HepG2 (cell line): ENCODE measurements around the gene RCOR3. TPM values are rescaled to one million over a fixed set of nuclear protein-coding genes. Genes with fewer than 3 reads are reported as not detected.

Source experiments
- ATAC-seq: fragments of 200-7000 bp; cut with Tn5 transposase; 3 replicates; pipeline ENCODE4 v1.9.1; 2020; ENCODE audit warnings: mild to moderate bottlenecking, moderate library complexity
- BruUV-seq: library from RNA; stranded (reverse); fragments of 400-500 nt; replicated peaks from 2 replicates; lab custom pipeline; 2021; lab: Mats Ljungman, UMichigan
- CTCF ChIA-PET: fragments of 300-600 bp; formaldehyde crosslinking; extraction: SDS; loops from one replicate; lab custom pipeline; 2021; ENCODE audit warnings: low total read pairs, inconsistent platforms, low intra/inter-chr PET ratio; lab: Yijun Ruan, JAX
- POLR2A ChIA-PET: fragments of 350-600 bp; sonication (Branson Sonifier 250); formaldehyde crosslinking; loops from one replicate; lab custom pipeline; 2020; ENCODE audit warnings: antibody characterized with exemption, inconsistent platforms; lab: Yijun Ruan, JAX
- DNase-seq: peaks from one replicate; pipeline ENCODE4 v3.0.0-alpha.2; 2015; ENCODE audit warnings: low spot score
- FAIRE-seq: peaks from 3 replicates; lab custom pipeline; 2011; peaks lifted over from hg19 to GRCh38; lab: Jason Lieb, UNC
- H2AFZ ChIP-seq: one replicate; pipeline ENCODE4 v1.6.1; 2011; ENCODE audit warnings: low read length, inconsistent platforms
- H3K27ac ChIP-seq: fragments of 300-600 bp; 3 replicates; pipeline ENCODE4 v1.8.0; 2011; ENCODE audit warnings: mixed run types, mild to moderate bottlenecking, mixed read lengths, low read length, inconsistent platforms; ENCODE audit not compliant: insufficient read depth; ENCODE audit errors: extremely low read length
- H3K27me3 ChIP-seq, 2 experiments: fragments of 200-600 bp in 1 of 2; 2 replicates in 1 of 2; 3 replicates in 1 of 2; pipeline versions ENCODE4 v1.6.0 to v1.8.0; 2011; ENCODE audit warnings: low read length in 2 of 2, mild to moderate bottlenecking in 2 of 2, moderate library complexity in 2 of 2, inconsistent platforms in 1 of 2; ENCODE audit not compliant: insufficient read depth in 2 of 2, control insufficient read depth in 1 of 2
- H3K36me3 ChIP-seq, 2 experiments: fragments of 200-600 bp in 1 of 2; replicated peaks in 1 of 2; 2 replicates in 1 of 2; 3 replicates in 1 of 2; pipeline versions ENCODE4 v1.5.1 to v1.8.0; 2011; ENCODE audit warnings: low read length in 2 of 2, inconsistent platforms in 1 of 2; ENCODE audit not compliant: insufficient read depth in 2 of 2, control insufficient read depth in 1 of 2
- H3K4me1 ChIP-seq: 2 replicates; pipeline ENCODE4 v1.5.1; 2012; ENCODE audit warnings: low read length, inconsistent platforms; ENCODE audit not compliant: insufficient read depth
- H3K4me2 ChIP-seq: 2 replicates; pipeline ENCODE4 v1.6.0; 2011; ENCODE audit warnings: low read depth, low read length, inconsistent platforms
- H3K4me3 ChIP-seq, 3 experiments: fragments of 200-600 bp in 1 of 3; sonication (generic), shearing (Covaris generic) in 1 of 3; replicated peaks in 1 of 3; 2 replicates each; pipeline ENCODE4 v1.5.1; 2011 to 2016; ENCODE audit warnings: low read length in 3 of 3, inconsistent platforms in 2 of 3, low read depth in 2 of 3, mild to moderate bottlenecking in 2 of 3, control low read depth in 1 of 3, mixed read lengths in 1 of 3; ENCODE audit not compliant: insufficient read depth in 1 of 3
- H3K79me2 ChIP-seq: one replicate; pipeline ENCODE4 v1.6.1; 2011; ENCODE audit warnings: low read length, inconsistent platforms; ENCODE audit not compliant: insufficient read depth
- H3K9ac ChIP-seq: 2 replicates; pipeline ENCODE4 v1.6.0; 2011; ENCODE audit warnings: mild to moderate bottlenecking, low read depth, low read length, inconsistent platforms; ENCODE audit not compliant: insufficient read depth
- H3K9me3 ChIP-seq: 2 replicates; pipeline ENCODE4 v1.5.1; 2012; ENCODE audit warnings: mild to moderate bottlenecking, low read length
- H4K20me1 ChIP-seq: 2 replicates; pipeline ENCODE4 v1.6.0; 2011; ENCODE audit warnings: inconsistent platforms, mild to moderate bottlenecking, low read length, moderate library complexity; ENCODE audit not compliant: insufficient read depth
- NFIB ChIP-seq: sonication (generic); formaldehyde crosslinking; IDR thresholded peaks from 2 replicates; pipeline ENCODE4 v1.9.0; 2021; ENCODE audit warnings: missing genetic modification reagents, mild to moderate bottlenecking, borderline replicate concordance
- SAFB2 ChIP-seq: sonication (generic); formaldehyde crosslinking; IDR thresholded peaks from 2 replicates; pipeline ENCODE4 v1.5.1; 2020; ENCODE audit warnings: missing genetic modification reagents, low read depth, mild to moderate bottlenecking, borderline replicate concordance
- ZBTB7B ChIP-seq: sonication (generic); formaldehyde crosslinking; IDR thresholded peaks from 2 replicates; pipeline ENCODE4 v1.4.0; 2020; ENCODE audit warnings: missing genetic modification reagents
- ZKSCAN5 ChIP-seq: sonication (generic); formaldehyde crosslinking; IDR thresholded peaks from 2 replicates; pipeline ENCODE4 v1.5.1; 2020; ENCODE audit warnings: mild to moderate bottlenecking, missing genetic modification reagents
- ZNF160 ChIP-seq: sonication (generic); formaldehyde crosslinking; IDR thresholded peaks from 2 replicates; pipeline ENCODE4 v1.8.0; 2022; ENCODE audit warnings: mild to moderate bottlenecking, inconsistent platforms, missing genetic modification reagents
- ZNF256 ChIP-seq: sonication (generic); formaldehyde crosslinking; conservative IDR thresholded peaks from 2 replicates; pipeline ENCODE4 v1.4.0; 2020; ENCODE audit warnings: missing genetic modification reagents
- ZNF382 ChIP-seq: sonication (generic); formaldehyde crosslinking; IDR thresholded peaks from 2 replicates; pipeline ENCODE4 v1.5.0; 2020; ENCODE audit warnings: missing genetic modification reagents, mild to moderate bottlenecking, borderline replicate concordance
- ZNF431 ChIP-seq: sonication (generic); formaldehyde crosslinking; IDR thresholded peaks from 2 replicates; pipeline ENCODE4 v1.9.0; 2022; ENCODE audit warnings: missing genetic modification reagents, low read depth, mild to moderate bottlenecking, borderline replicate concordance
- ZNF557 ChIP-seq: sonication (generic); formaldehyde crosslinking; IDR thresholded peaks from 2 replicates; pipeline ENCODE4 v1.4.0; 2020; ENCODE audit warnings: missing genetic modification reagents
- ZNF644 ChIP-seq: IDR thresholded peaks from 2 replicates; pipeline ENCODE4 v1.6.1; 2016; ENCODE audit warnings: low read depth
- ZNF720 ChIP-seq: sonication (generic); formaldehyde crosslinking; IDR thresholded peaks from 2 replicates; pipeline ENCODE4 v1.4.0; 2020; ENCODE audit warnings: missing genetic modification reagents
- WGBS: methylation state at CpG from one replicate; pipeline ENCODE4 v1.1.6; 2017; ENCODE audit warnings: low lambda C conversion rate; 5-methylcytosine and 5-hydroxymethylcytosine counted together
- in situ Hi-C: cut with HindIII; loops from 2 replicates; pipeline ENCODE4 v1.10.0; 2017; ENCODE audit warnings: low pct_unique_long_range_greater_than_20kb; ENCODE audit not compliant: extremely low pct_ligation_motif_present
- intact Hi-C: fragments of 100-400 bp; cut with micrococcal nuclease; formaldehyde crosslinking; loops from one replicate; pipeline ENCODE4 v1.10.0; 2022; ENCODE audit not compliant: unreplicated experiment
- polyA plus RNA-seq, 8 experiments: library from polyadenylated mRNA; depleted of rRNA in 3 of 8; stranded (reverse) in 7 of 8; unstranded in 1 of 8; fragments of >200 nt; fragmentation: Illumina TruSeq in 4 of 8; extraction: Trizol in 4 of 8; gene quantifications; 2 replicates each; pipeline versions ENCODE4 v1.2.1 to v1.2.3, GENCODE V29; 2011 to 2016; ENCODE audit warnings: low read depth in 4 of 8, missing spikeins in 1 of 8, mixed read lengths in 1 of 8; ENCODE audit not compliant: insufficient read depth in 1 of 8
- total RNA-seq, 5 experiments: library from RNA; depleted of rRNA; stranded (reverse); fragments of >200 nt; fragmentation: Illumina TruSeq; extraction: Trizol; gene quantifications; 2 replicates each; pipeline ENCODE4 v1.2.3, GENCODE V29; 2016; ENCODE audit warnings: low read depth in 1 of 5
- TF ChIP-seq, protein P1 (sequence below): sonication (generic); formaldehyde crosslinking; IDR thresholded peaks from 2 replicates; pipeline ENCODE4 v1.5.1; 2020; ENCODE audit warnings: mild to moderate bottlenecking, moderate library complexity, missing genetic modification reagents
- TF ChIP-seq, protein P2 (sequence below): sonication (generic); formaldehyde crosslinking; IDR thresholded peaks from 2 replicates; pipeline ENCODE4 v1.4.0; 2020; ENCODE audit warnings: missing genetic modification reagents
- TF ChIP-seq, protein P3 (sequence below): sonication (generic); formaldehyde crosslinking; IDR thresholded peaks from 2 replicates; pipeline ENCODE4 v1.4.0; 2020; ENCODE audit warnings: missing genetic modification reagents
- TF ChIP-seq, protein P4 (sequence below): sonication (generic); formaldehyde crosslinking; conservative IDR thresholded peaks from 2 replicates; pipeline ENCODE4 v1.4.0; 2020; ENCODE audit warnings: mild to moderate bottlenecking, missing genetic modification reagents, moderate library complexity

Gene RCOR3
- total and polyA plus RNA-seq, 2 of the 13 experiments (the other 11 are each of a cell fraction or from before 2014, with no cell fraction given), result 16.8 to 31.6 TPM

DNA sequence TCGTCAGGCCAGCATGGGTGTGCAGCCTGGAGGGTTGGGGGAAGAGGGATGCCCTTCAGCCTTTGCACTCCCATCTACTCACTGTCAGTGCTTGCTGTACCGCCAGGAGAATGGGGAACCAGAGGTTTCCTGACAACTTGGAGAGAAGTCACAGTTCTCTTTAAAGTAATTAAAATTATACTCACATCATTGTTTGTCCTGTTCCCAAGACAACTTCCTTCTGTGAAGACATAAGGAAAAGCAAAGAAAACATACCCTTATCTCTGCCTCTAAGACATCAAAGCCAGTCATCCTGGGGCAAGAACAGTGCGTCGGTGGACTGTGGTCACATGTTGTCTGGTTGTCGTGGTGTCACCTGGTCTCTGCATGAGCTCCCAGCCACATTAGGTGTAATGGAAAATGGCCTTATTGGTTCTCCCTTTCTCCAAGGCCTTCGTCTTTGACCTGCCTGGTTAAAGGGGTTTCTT lies 85.0 kb downstream of the RCOR3 start (continued):
- TF ChIP-seq, protein P1, sequence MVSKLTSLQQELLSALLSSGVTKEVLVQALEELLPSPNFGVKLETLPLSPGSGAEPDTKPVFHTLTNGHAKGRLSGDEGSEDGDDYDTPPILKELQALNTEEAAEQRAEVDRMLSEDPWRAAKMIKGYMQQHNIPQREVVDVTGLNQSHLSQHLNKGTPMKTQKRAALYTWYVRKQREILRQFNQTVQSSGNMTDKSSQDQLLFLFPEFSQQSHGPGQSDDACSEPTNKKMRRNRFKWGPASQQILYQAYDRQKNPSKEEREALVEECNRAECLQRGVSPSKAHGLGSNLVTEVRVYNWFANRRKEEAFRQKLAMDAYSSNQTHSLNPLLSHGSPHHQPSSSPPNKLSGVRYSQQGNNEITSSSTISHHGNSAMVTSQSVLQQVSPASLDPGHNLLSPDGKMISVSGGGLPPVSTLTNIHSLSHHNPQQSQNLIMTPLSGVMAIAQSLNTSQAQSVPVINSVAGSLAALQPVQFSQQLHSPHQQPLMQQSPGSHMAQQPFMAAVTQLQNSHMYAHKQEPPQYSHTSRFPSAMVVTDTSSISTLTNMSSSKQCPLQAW (CRISPR knock-in tag), result no peak
- TF ChIP-seq ZNF557 (no peak), ZNF720 (CRISPR knock-in tag) (no peak), ZNF256 (CRISPR knock-in tag) (no peak), ZNF431 (CRISPR knock-in tag) (no peak), ZBTB7B (CRISPR knock-in tag) (no peak)
- TF ChIP-seq, protein P2, sequence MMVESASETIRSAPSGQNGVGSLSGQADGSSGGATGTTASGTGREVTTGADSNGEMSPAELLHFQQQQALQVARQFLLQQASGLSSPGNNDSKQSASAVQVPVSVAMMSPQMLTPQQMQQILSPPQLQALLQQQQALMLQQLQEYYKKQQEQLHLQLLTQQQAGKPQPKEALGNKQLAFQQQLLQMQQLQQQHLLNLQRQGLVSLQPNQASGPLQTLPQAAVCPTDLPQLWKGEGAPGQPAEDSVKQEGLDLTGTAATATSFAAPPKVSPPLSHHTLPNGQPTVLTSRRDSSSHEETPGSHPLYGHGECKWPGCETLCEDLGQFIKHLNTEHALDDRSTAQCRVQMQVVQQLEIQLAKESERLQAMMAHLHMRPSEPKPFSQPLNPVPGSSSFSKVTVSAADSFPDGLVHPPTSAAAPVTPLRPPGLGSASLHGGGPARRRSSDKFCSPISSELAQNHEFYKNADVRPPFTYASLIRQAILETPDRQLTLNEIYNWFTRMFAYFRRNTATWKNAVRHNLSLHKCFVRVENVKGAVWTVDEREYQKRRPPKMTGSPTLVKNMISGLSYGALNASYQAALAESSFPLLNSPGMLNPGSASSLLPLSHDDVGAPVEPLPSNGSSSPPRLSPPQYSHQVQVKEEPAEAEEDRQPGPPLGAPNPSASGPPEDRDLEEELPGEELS (CRISPR knock-in tag), result no peak

DNA sequence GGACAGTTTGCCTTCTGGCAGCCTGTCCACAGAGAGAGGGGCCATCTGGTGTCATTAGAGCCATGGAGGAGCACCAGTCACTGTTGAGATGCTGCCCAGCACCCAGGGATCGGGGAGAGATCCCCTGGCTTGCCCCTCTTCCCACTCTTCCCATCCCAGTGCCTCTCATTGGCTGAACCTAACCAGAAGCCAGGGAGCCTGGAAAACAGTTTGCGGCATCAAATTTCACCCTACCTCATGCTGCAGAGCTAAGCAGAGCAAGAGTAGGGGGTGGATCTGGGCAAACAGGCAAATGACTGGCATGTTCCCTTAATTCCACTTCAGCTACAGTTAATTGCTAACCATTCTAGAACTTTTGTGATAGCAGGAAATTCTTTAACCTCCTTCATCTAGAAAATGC lies 86.6 kb downstream of the RCOR3 start:
- Histone ChIP-seq H3K9me3 (no peaks in the 10 kb centered on the region), H2AFZ (no peak overlapping the region), H3K27ac (no peak overlapping the region), H3K4me3 (no peak overlapping the region), H3K79me2 (no peaks in the 10 kb centered on the region), H3K27me3 (no peaks in the 10 kb centered on the region), H3K4me1 (no peaks in the 10 kb centered on the region), H3K9ac (no peak overlapping the region), H4K20me1 (no peaks in the 10 kb centered on the region), H3K4me2 (no peak overlapping the region), H3K36me3 (no peaks in the 10 kb centered on the region)
- no peak for ATAC-seq
- FAIRE-seq, result no peak
- no TSS peak for BruUV-seq
- intact Hi-C loops (no loop called here), in situ Hi-C loops (no loop called here)
- ChIA-PET CTCF (no interaction called here), POLR2A (no interaction called here)
- DNase-seq, result no peak
- WGBS, result no CpG with 5 or more reads among the region's 2 CpGs
- TF ChIP-seq ZNF160 (CRISPR knock-in tag) (no peak), SAFB2 (CRISPR knock-in tag) (no peak), NFIB (CRISPR knock-in tag) (no peak), ZKSCAN5 (CRISPR knock-in tag) (no peak), ZNF644 (CRISPR knock-in tag) (no peak), ZNF382 (CRISPR knock-in tag) (no peak)
- TF ChIP-seq, protein P3, sequence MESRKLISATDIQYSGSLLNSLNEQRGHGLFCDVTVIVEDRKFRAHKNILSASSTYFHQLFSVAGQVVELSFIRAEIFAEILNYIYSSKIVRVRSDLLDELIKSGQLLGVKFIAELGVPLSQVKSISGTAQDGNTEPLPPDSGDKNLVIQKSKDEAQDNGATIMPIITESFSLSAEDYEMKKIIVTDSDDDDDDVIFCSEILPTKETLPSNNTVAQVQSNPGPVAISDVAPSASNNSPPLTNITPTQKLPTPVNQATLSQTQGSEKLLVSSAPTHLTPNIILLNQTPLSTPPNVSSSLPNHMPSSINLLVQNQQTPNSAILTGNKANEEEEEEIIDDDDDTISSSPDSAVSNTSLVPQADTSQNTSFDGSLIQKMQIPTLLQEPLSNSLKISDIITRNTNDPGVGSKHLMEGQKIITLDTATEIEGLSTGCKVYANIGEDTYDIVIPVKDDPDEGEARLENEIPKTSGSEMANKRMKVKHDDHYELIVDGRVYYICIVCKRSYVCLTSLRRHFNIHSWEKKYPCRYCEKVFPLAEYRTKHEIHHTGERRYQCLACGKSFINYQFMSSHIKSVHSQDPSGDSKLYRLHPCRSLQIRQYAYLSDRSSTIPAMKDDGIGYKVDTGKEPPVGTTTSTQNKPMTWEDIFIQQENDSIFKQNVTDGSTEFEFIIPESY (CRISPR knock-in tag), result no peak
- TF ChIP-seq, protein P4, sequence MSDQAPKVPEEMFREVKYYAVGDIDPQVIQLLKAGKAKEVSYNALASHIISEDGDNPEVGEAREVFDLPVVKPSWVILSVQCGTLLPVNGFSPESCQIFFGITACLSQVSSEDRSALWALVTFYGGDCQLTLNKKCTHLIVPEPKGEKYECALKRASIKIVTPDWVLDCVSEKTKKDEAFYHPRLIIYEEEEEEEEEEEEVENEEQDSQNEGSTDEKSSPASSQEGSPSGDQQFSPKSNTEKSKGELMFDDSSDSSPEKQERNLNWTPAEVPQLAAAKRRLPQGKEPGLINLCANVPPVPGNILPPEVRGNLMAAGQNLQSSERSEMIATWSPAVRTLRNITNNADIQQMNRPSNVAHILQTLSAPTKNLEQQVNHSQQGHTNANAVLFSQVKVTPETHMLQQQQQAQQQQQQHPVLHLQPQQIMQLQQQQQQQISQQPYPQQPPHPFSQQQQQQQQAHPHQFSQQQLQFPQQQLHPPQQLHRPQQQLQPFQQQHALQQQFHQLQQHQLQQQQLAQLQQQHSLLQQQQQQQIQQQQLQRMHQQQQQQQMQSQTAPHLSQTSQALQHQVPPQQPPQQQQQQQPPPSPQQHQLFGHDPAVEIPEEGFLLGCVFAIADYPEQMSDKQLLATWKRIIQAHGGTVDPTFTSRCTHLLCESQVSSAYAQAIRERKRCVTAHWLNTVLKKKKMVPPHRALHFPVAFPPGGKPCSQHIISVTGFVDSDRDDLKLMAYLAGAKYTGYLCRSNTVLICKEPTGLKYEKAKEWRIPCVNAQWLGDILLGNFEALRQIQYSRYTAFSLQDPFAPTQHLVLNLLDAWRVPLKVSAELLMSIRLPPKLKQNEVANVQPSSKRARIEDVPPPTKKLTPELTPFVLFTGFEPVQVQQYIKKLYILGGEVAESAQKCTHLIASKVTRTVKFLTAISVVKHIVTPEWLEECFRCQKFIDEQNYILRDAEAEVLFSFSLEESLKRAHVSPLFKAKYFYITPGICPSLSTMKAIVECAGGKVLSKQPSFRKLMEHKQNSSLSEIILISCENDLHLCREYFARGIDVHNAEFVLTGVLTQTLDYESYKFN (CRISPR knock-in tag), result no peak
